HTR-8/SVneo (cell line): ENCODE measurements around the gene CRELD2.

ENCODE experiments used
- DNase-seq: peaks from one replicate; pipeline ENCODE4 v3.0.0; 2011; ENCODE audit warnings: low spot score, mixed read lengths; ENCODE audit not compliant: insufficient read length
- FAIRE-seq: peaks from 2 replicates; lab custom pipeline; 2011; peaks lifted over from hg19 to GRCh38; lab: Jason Lieb, UNC

CRELD2 gene

DNA sequence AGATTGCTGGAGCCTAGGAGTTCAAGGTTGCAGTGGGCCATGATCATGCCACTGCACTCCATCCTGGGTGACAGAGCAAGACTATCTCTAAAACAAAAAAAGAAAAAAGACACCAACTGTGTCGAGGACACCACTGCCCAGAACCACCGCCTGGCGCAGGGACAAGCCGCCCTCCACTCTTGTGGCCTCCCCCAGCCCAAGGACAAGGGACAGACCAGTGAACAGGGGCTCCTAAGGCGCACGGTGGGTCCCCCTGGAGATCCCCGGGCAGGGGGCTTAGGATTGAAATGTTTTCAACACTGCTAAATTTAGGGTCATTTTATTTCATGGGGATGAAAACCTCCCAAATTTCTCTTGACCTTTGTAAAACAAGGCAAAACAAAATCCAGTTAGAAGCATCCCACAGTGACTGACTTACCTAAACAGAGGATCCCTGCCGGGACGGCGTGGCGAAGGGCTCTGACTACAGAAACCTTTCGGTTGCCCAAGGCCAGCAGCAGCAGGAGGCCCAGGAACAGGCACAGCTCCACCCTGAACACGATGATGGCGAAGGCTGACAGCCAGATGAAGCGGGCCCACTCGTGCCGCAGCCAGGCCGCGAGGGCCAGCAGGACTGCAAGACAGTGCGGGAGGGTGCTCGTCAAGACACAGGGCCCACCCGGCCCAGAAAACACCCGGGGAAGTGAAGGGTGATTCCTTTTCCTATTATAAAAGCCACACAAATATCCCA lies 8.8 kb upstream of the CRELD2 start:
- no peak for FAIRE-seq
- no peak for DNase-seq

DNA sequence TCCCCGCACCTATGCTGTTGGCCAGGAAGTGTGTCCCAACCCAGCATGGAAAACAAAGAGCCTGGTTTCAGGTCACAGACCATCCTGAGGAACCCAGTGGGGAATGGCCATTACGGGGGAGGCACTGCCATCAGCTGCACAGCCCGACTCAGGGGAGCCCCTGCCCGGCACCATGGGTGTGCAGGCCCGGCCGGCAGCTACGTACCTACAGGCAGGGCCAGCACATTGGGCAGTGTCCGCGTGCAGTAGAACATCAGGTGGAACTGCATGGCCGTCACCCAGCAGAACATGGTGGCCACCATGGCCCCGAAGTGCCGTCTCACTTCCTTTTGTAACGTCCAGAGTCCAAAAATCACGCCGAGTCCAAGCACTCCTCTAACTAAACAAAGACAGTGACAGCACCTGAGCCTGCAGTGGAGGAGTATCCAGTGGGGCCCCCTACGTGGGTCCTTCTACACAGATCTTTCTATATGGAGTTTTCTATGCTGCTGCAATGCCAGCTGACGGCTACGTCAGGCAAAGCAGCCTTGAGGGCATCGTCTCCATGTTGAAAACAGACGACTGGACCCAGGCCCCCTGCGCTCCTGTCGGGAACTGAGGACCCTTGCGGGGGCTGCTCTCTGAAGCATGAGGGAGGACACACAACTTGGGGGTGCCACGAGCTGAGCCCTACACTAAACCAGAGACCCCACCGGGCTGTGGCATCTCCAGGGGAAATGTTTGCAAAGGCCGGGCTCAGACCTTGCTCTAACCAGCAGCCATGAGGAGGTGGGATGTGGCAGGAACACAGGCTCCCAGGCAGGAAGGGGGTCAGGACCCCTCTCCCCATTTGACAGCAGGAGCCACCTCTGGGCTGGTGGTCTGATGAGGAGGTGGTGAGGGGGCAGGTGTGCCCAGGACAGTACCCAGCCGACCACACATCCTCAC lies 7.9 kb upstream of the CRELD2 start:
- FAIRE-seq (no peak), DNase-seq (no peak)

DNA sequence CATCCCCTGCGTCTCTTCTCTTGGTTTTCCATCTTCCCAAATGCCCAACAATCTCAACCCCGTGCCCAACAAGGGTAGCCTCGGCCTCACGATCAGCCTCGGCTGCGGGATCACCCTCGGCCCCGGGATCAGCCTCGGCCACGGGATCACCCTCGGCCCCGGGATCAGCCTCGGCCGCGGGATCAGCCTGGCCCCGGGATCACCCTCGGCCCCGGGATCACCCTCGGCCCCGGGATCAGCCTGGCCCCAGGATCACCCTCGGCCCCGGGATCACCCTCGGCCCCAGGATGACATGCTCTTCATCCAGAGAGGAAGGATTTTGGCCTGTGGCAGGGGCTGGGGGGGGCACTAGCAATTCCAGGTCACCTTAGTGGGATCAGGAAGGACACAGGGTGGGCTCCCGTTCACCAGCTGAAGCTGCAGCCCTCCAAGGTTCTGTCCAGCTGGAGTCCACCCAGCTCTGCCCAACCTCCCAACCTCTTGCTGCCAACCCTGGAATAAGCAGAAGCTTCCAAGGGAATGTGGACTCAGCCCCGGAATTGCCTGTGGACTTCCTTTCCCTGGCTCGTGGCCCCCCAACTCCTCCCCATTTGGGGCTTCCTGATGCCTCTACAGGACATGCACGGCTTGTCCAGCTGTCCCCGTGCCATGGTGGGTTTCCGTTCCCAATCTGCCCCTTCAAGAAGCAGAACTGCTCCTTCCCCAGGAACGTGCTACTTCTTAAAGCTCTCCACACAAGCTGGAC lies 6.4 kb upstream of the CRELD2 start:
- no peak for DNase-seq

DNA sequence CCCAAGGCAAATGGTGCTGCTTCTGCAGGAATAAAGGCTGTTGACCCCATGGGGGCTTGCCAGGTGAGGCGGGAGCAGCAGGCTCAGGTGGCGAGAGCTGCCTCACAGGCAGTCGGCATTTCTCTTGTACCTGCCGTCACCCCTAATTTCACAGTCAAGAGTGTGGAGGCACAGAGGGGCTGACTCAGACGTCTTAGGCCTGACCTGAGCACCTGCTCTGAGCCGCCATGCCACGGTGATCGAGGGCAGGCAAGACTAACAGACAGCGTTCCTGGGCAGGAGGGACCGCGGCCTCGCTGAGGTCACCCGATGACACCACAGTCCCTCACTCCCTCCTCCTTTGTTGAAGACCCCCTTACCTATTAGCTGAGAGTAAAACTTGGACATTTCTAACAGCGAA lies 5.4 kb upstream of the CRELD2 start:
- DNase-seq (no peak), FAIRE-seq (no peak)

More for the DNA sequence above, 6.4 kb upstream of the CRELD2 start:
- no peak for FAIRE-seq

DNA sequence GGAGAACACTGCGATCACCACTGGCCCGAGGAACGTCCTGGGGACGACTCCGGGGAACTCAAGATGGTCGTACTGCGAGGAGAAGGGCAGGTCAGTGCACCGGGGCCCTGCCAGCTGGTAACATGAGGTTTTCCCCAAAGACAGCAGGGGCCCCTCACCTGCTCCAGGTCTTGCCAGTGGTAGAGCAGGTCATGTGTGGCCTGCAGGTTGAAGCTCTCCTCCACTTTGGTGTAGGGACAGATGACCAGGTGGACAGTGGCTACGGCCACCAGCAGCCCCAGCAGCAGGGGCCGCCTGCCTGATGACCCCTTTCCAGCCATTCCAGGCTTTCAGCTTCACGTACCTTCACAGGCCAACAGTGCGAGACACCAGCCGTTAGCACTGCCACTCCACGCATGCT lies 5.0 kb upstream of the CRELD2 start:
- FAIRE-seq (no peak), DNase-seq (no peak)

DNA sequence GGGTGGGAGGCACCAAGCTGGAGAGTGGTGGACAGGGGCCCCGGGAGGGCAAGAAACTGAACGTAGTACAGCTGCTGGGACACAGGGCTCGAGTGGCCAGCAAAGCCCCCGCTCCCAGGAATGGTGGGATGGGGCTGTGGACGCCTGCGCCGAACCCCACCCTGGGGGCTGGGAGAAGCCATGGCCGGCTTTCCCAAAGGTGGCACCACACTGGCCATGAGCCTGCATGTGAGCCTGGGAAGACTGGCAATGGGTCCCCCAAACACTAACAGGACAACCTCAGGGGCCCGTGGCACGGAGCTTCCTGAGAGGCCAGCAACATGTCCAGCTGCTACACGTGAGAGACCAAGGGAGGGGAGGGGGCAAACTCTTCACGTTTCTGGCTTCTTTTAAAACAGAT lies 4.2 kb upstream of the CRELD2 start:
- FAIRE-seq (no peak), DNase-seq (no peak)

DNA sequence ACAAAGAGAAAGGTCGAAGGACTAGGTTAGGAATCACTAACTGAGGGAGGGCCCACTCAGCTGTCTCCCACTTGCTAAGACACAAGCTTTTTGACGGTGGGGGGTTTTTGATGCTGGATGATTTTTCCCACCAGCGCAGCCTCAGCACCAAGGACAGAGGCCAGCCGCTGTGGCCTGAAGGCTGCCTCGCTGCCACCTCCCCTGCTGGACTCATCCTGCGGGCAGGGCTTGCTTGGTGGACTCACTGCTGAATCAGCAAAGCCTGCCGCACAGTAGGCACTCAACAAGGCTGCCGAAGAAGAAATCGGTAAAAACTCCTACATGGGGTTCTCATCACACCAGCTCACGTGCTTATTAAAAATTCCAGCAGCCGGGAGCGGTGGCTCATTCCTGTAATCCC lies 2.8 kb upstream of the CRELD2 start:
- no peak for FAIRE-seq
- DNase-seq, result no peak

DNA sequence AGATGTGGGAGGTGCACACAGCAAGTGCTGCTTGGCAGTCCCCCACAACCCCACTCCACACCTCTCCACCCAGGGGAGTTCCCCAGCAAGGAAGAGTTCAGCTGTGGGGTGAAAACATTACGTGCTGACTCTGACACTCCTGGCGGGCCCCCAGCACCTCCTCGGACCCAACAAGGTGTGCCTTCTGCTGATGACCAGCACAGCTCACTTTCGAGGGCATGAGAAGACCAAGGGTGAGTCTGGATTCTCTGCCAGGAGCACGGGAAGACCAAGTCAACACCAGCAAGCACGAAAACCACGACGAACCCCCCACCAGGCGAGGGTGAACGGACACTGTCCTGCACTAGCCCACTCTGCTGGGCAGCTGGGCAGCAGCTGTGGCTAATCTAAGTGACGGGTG lies 1.6 kb upstream of the CRELD2 start:
- FAIRE-seq, result no peak
- no peak for DNase-seq

DNA sequence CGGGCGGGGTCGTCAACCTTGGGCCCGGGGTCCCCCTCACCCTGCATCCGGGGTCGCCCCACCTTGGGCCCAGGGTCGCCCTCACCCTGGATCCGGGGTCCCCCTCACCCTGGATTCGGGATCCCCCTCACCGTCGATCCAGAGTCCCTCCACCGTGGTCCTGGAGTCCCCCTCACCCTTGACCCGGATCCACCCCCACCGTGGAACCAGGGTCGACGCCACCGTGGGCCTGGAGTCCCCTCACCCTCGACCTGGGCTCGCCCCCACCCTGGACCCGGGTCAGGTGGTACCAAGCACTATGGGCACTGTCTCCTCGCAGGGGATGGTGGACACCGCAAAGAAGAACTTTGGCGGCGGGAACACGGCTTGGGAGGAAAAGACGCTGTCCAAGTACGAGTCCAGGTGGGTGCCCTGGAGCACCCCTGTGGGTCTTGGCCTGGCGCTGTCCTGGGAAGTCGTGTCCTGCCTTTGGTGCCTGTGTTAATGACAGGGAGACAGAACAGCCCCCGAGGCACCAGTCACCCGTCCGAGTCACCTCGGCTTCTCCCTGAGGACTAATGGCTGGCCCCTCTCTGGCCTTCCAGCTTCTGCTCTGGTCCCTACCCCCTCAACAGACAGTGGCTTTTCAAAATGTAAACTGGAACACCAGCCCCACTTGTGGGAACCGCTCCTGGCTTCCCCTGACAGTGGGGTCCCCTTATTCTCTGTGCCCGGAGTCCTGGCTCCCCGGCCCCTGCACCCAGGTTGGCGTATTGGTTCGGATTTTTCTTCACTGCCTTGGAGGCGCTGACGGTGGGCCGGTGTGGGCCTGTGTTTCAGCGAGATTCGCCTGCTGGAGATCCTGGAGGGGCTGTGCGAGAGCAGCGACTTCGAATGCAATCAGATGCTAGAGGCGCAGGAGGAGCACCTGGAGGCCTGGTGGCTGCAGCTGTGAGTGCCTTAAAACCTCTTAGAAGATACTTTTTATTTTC lies 762 bp downstream of the CRELD2 start:
- DNase-seq, result no peak
- FAIRE-seq, result no peak

DNA sequence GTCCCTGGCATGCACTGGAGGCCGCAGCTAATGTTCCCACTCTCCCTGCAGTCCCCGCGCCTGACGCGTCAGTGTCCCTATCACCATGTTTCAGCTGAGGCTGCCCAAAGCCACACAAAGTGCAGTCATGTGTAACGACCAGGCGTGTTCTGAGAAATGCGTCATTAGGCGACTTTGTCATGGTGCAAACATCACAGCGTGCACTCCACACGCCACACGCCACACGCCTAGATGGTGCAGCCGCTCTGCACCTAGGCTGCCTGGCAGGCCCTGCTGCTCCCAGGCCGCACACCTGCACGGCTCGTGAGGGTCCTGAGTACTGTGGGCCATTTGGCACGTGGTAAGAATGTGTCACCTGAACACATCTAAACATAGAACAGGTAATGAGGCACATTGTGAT lies 2.4 kb downstream of the CRELD2 start:
- no peak for FAIRE-seq
- DNase-seq, result no peak

DNA sequence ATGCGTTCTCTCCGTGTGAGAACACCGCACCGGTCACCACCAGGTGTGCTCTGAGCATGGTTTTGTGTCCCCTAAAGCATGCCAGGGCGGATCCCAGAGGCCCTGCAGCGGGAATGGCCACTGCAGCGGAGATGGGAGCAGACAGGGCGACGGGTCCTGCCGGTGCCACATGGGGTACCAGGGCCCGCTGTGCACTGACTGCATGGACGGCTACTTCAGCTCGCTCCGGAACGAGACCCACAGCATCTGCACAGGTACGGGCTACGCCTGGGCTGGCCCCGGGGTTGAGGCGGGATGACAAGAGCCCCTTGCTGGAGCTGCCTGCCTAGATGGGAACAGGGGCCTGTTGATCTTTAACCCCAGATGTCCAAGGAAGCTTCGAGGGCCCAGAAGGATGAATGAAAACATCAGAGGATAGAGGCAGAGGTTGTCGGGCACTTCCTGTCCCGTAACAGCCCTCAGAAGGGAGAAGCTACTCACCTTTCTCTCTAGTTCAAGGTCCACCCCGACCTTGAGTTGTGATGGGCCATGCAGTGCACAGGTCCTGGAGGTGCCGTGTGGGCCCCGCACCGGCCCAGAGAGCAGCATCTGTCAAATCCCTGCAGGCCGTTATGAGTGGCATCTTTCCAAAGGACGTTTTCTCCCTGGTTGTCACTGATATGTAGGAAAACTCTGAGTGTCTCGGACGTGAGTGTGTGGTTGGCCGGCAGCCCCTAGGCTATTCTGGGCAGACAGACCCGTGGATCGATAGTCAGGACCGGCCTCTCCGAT lies 3.3 kb downstream of the CRELD2 start:
- DNase-seq (no peak), FAIRE-seq (no peak)

DNA sequence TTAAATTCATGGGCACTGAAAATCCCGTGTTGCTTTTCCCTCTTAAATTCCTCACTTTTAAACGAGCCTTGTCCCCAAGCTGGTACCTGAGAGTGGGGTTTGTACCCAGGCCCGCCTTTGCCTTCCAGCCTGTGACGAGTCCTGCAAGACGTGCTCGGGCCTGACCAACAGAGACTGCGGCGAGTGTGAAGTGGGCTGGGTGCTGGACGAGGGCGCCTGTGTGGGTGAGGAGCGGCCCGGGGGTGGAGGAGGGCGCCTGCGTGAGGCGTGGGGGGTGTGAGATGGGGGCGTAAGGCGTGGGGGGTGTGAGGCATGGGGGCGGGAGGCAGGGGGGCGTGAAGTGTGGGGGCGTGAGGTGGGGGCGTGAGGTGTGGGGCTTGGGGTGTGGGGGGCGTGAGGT lies 4.0 kb downstream of the CRELD2 start:
- FAIRE-seq, result no peak

DNA sequence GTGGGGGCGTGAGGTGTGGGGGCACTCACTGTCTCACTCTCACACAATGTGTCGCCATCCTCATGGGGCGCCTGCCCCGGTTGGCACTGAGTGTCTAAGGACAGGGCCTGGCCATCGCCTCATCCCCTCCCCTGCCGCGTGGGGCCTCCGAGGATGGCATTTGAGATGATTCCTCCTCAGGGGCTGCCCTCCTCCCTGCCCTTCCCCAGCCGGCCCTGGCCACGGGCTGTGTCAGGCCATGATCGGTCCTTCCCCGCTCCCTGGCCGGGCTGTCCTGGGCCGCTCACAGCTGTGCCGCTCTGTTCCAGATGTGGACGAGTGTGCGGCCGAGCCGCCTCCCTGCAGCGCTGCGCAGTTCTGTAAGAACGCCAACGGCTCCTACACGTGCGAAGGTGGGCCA lies 4.5 kb downstream of the CRELD2 start:
- FAIRE-seq (no peak), DNase-seq (no peak)

More for the DNA sequence above, 4.0 kb downstream of the CRELD2 start:
- no peak for DNase-seq

DNA sequence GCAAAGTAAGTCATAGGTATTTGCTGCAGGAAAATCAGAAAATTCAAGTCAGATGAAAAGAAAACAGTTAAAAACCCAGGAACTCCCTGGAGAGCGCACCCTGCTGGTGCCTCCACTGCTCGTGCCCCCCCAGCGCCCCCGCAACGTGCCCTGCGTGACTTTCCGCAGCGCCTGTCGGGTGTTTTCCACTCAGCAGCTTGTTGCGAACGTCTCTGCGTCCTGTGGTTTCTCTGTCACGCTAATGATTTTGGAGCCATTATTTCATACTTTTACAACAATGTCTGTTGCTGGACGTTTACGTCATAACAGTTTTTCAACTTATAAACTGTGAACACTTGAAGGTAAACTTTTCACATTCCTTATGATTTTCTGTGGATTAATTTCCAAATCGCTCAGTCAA lies 5.0 kb downstream of the CRELD2 start:
- DNase-seq, result no peak
- FAIRE-seq, result no peak

DNA sequence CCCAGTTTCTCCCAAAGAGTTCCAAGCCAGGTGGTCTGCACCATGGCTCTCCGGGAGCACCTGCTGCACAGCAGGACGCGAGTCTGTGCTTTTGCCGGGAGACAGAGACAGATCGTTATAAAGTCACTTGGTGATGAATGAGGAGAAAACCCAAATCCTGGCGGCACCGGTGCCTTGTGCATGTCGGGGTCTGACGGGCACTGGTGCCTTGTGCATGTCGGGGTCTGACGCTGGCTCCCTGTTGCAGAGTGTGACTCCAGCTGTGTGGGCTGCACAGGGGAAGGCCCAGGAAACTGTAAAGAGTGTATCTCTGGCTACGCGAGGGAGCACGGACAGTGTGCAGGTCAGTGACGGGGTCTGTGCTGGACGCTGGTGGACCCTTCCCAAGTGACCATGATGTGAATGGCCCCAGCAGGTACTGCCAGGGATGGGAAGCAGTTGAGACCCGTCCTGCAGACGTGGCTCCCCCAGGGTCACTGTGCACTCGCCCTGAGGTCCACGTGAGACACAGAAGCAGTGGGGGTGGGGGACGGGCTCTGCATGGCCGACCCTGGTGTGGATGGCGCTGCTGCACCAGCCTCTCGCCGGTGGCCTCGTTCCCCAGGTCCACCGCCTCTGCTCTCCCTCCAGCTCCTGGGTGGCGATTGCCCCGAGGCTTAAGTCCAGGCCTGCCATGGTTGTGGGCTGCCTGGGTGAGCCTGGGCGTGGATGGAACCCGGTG lies 5.8 kb downstream of the CRELD2 start:
- DNase-seq (no peak), FAIRE-seq (no peak)

DNA sequence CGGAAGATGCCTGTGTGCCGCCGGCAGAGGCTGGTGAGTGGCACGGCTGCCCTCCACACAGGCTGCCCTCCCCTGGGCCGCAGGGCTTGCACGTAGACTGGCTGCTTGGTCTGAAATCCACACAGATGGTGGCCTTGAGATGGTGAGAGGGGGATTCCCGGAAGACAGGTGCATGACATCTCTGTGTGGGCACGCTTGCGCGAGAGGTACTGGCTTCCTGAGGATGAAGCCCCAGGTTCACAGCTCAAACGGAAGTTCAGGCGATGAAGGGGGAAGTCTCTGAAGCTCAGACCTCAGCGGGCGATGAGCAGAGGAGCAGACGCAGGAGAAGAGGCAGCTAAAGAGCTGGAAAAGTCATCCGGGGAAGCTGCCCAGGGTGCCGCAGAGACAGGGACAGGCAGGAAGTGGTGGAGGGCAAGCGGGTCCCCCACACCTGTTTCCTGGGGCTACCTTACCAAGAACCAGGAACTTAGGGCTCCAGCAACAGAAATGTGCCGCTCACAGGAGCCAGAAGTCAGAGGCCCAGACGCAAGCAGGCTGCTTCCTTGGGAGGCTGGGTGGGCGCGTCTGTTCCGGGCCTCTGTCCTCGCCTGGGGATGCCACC lies 7.2 kb downstream of the CRELD2 start:
- no peak for DNase-seq
- FAIRE-seq, result no peak

DNA sequence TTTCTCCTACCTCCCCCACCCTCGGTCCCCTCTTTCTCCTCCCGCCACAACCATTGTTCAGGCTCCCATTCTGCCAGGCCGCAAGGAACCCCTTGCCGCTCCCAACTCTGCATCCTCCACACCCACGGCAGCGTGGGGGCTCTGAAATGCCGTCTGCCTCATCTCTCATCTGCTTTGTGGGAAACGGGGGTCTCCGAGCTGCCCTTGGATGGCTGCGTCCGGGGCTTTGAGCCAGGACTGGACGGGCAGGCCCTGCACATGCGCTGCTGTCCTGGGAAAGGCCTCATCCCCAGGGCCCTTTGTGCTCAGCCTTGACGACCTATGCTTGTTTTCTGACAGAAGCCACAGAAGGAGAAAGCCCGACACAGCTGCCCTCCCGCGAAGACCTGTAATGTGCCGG lies 8.5 kb downstream of the CRELD2 start:
- DNase-seq (no peak), FAIRE-seq (no peak)
